Measurements from ENCODE around the gene LRRTM4. TPM values are rescaled to one million over a fixed set of nuclear protein-coding genes. Genes with fewer than 3 reads are reported as not detected.

The LRRTM4 gene
- total RNA-seq, 1 experiment from 2014 or later: 9.4 TPM

DNA sequence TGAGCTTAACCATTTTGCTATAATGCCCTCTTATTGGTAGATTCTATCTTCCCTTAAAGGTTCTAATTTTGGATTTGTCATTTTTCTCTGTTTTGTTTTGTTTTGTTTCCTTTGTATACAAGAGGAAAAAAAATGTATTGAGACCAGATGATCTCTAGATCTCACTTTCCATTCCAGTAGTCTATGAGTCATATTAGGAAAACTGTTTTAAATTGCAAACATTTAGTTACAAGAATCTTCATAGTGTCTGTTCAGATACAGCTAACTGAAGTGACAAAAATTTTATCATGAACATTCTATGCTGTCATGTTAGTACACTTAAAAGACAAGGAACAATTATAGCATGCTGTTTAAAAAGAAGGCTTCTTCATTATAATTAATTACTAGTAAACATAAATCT, 322.8 kb downstream of the LRRTM4 start:
- DNase-seq (ENCODE audit: low spot score): no peak
- ATAC-seq: no peak
- no peak overlapping the region for H3K27ac Mint-ChIP-seq
- TF ChIP-seq, protein P1, sequence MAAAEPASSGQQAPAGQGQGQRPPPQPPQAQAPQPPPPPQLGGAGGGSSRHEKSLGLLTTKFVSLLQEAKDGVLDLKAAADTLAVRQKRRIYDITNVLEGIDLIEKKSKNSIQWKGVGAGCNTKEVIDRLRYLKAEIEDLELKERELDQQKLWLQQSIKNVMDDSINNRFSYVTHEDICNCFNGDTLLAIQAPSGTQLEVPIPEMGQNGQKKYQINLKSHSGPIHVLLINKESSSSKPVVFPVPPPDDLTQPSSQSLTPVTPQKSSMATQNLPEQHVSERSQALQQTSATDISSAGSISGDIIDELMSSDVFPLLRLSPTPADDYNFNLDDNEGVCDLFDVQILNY (CRISPR knock-in tag; IDR thresholded peaks at IDR 0.05): no peak
- TF ChIP-seq FOXP1 (CRISPR knock-in tag; IDR thresholded peaks at IDR 0.05; ENCODE audit: borderline replicate concordance) (no peak), CREB1 (CRISPR knock-in tag; IDR thresholded peaks at IDR 0.05) (no peak), OVOL2 (CRISPR knock-in tag; IDR thresholded peaks at IDR 0.05; ENCODE audit: borderline replicate concordance) (no peak), ZNF671 (CRISPR knock-in tag; IDR thresholded peaks at IDR 0.05) (no peak), HMGA2 (CRISPR knock-in tag; IDR thresholded peaks at IDR 0.05) (no peak), ZNF232 (CRISPR knock-in tag; IDR thresholded peaks at IDR 0.05) (no peak), SMAD3 (CRISPR knock-in tag; IDR thresholded peaks at IDR 0.05; ENCODE audit: borderline replicate concordance) (no peak)
- TF ChIP-seq, protein P2, sequence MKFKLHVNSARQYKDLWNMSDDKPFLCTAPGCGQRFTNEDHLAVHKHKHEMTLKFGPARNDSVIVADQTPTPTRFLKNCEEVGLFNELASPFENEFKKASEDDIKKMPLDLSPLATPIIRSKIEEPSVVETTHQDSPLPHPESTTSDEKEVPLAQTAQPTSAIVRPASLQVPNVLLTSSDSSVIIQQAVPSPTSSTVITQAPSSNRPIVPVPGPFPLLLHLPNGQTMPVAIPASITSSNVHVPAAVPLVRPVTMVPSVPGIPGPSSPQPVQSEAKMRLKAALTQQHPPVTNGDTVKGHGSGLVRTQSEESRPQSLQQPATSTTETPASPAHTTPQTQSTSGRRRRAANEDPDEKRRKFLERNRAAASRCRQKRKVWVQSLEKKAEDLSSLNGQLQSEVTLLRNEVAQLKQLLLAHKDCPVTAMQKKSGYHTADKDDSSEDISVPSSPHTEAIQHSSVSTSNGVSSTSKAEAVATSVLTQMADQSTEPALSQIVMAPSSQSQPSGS (CRISPR knock-in tag; IDR thresholded peaks at IDR 0.05; ENCODE audit: borderline replicate concordance, low read depth): no peak
- TF ChIP-seq, protein P3, sequence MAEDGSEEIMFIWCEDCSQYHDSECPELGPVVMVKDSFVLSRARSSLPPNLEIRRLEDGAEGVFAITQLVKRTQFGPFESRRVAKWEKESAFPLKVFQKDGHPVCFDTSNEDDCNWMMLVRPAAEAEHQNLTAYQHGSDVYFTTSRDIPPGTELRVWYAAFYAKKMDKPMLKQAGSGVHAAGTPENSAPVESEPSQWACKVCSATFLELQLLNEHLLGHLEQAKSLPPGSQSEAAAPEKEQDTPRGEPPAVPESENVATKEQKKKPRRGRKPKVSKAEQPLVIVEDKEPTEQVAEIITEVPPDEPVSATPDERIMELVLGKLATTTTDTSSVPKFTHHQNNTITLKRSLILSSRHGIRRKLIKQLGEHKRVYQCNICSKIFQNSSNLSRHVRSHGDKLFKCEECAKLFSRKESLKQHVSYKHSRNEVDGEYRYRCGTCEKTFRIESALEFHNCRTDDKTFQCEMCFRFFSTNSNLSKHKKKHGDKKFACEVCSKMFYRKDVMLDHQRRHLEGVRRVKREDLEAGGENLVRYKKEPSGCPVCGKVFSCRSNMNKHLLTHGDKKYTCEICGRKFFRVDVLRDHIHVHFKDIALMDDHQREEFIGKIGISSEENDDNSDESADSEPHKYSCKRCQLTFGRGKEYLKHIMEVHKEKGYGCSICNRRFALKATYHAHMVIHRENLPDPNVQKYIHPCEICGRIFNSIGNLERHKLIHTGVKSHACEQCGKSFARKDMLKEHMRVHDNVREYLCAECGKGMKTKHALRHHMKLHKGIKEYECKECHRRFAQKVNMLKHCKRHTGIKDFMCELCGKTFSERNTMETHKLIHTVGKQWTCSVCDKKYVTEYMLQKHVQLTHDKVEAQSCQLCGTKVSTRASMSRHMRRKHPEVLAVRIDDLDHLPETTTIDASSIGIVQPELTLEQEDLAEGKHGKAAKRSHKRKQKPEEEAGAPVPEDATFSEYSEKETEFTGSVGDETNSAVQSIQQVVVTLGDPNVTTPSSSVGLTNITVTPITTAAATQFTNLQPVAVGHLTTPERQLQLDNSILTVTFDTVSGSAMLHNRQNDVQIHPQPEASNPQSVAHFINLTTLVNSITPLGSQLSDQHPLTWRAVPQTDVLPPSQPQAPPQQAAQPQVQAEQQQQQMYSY (CRISPR knock-in tag; IDR thresholded peaks at IDR 0.05): no peak
- TF ChIP-seq, protein P4, sequence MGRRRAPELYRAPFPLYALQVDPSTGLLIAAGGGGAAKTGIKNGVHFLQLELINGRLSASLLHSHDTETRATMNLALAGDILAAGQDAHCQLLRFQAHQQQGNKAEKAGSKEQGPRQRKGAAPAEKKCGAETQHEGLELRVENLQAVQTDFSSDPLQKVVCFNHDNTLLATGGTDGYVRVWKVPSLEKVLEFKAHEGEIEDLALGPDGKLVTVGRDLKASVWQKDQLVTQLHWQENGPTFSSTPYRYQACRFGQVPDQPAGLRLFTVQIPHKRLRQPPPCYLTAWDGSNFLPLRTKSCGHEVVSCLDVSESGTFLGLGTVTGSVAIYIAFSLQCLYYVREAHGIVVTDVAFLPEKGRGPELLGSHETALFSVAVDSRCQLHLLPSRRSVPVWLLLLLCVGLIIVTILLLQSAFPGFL (CRISPR knock-in tag; IDR thresholded peaks at IDR 0.05; ENCODE audit: borderline replicate concordance): no peak
- TF ChIP-seq, protein P5, sequence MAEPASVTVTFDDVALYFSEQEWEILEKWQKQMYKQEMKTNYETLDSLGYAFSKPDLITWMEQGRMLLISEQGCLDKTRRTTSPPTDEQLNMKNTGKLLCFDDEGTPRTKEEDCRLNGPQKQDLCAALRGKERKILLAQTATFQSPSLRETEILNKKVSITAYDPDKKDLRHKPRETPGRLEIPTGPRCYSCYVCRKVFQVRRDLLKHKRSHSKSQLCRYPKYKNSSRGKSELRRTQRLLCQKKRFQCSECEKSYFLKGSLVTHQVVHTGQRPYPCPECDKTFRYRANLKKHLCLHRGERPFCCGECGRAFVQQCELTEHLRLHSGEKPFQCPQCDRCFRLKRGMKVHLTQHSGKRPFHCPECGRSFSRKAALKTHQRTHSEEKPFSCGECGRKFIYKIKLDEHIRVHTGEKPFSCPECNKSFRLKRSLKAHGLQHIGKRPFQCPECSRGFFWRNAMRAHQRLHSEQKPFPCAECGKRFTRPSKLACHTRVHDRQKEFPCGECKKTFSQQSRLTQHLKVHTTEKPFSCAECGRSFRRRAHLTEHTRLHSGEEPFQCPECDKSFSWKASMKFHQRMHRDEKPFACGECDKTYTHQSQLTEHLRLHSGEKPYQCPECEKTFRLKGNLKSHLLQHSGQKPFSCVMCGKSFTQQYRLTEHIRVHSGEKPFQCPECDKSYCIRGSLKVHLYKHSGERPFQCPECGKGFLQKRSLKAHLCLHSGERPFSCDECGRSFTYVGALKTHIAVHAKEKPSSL (CRISPR knock-in tag; conservative IDR thresholded peaks at IDR 0.05): no peak
- TF ChIP-seq, protein P6, sequence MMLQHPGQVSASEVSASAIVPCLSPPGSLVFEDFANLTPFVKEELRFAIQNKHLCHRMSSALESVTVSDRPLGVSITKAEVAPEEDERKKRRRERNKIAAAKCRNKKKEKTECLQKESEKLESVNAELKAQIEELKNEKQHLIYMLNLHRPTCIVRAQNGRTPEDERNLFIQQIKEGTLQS (CRISPR knock-in tag; conservative IDR thresholded peaks at IDR 0.05): no peak
- ChIA-PET POLR2A (no interaction called here), CTCF (no interaction called here)
- H3K36me3 Mint-ChIP-seq: no peaks in the 10 kb centered on the region
- no peak overlapping the region for H3K4me3 Mint-ChIP-seq
- no peaks in the 10 kb centered on the region for H3K9me3 Mint-ChIP-seq
- H3K4me1 Mint-ChIP-seq: no peaks in the 10 kb centered on the region
- no peaks in the 10 kb centered on the region for H3K27me3 Mint-ChIP-seq (ENCODE audit: low read depth)

DNA sequence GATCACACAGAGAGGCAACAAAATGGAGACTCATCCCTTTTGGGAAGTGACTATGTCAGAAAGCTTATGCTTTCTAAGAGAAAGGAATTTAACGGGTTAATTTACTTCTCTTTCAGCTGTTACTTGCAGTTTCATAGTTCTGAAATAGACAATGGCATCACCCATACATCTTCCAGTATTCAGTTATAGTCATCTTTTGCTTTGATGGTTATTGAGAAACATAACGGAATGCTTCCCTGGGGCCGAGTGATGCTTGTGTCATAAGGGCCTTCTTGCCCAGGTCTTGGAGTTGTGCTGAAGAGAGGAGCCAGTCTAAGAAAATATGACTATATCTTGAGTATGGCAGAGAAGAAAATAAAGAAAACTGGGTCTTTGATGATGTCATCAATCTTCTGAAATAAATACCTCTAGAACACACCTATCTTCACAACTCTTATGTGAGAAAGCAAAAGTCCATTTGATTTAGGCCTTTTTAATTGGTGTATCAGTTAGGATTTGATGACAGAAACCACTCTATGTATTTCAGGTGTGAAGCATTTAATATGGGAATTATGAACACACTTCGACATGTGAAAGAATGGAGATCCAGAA, 328.2 kb downstream of the LRRTM4 start:
- DNase-seq (ENCODE audit: low spot score) (no peak), ATAC-seq (no peak)
- H3K36me3 Mint-ChIP-seq: no peaks in the 10 kb centered on the region
- no peak overlapping the region for H3K27ac Mint-ChIP-seq
- H3K4me1 Mint-ChIP-seq: no peaks in the 10 kb centered on the region
- ChIA-PET CTCF (no interaction called here), POLR2A (no interaction called here)
- H3K4me3 Mint-ChIP-seq: no peak overlapping the region
- no peaks in the 10 kb centered on the region for H3K27me3 Mint-ChIP-seq (ENCODE audit: low read depth)
- H3K9me3 Mint-ChIP-seq: no peaks in the 10 kb centered on the region
- TF ChIP-seq, protein P7, sequence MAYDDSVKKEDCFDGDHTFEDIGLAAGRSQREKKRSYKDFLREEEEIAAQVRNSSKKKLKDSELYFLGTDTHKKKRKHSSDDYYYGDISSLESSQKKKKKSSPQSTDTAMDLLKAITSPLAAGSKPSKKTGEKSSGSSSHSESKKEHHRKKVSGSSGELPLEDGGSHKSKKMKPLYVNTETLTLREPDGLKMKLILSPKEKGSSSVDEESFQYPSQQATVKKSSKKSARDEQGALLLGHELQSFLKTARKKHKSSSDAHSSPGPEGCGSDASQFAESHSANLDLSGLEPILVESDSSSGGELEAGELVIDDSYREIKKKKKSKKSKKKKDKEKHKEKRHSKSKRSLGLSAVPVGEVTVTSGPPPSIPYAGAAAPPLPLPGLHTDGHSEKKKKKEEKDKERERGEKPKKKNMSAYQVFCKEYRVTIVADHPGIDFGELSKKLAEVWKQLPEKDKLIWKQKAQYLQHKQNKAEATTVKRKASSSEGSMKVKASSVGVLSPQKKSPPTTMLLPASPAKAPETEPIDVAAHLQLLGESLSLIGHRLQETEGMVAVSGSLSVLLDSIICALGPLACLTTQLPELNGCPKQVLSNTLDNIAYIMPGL (CRISPR knock-in tag; IDR thresholded peaks at IDR 0.05): no peak
- TF ChIP-seq ZNF317 (CRISPR knock-in tag; IDR thresholded peaks at IDR 0.05; ENCODE audit: borderline replicate concordance, low read depth) (no peak), NR1H2 (CRISPR knock-in tag; IDR thresholded peaks at IDR 0.05) (no peak), ZNF423 (CRISPR knock-in tag; IDR thresholded peaks at IDR 0.05) (no peak), OVOL2 (CRISPR knock-in tag; IDR thresholded peaks at IDR 0.05; ENCODE audit: borderline replicate concordance) (no peak), ESRRA (CRISPR knock-in tag; IDR thresholded peaks at IDR 0.05; ENCODE audit: borderline replicate concordance) (no peak), NFE2L1 (CRISPR knock-in tag; IDR thresholded peaks at IDR 0.05) (no peak), ETV6 (CRISPR knock-in tag; IDR thresholded peaks at IDR 0.05) (no peak)
- TF ChIP-seq, protein P8, sequence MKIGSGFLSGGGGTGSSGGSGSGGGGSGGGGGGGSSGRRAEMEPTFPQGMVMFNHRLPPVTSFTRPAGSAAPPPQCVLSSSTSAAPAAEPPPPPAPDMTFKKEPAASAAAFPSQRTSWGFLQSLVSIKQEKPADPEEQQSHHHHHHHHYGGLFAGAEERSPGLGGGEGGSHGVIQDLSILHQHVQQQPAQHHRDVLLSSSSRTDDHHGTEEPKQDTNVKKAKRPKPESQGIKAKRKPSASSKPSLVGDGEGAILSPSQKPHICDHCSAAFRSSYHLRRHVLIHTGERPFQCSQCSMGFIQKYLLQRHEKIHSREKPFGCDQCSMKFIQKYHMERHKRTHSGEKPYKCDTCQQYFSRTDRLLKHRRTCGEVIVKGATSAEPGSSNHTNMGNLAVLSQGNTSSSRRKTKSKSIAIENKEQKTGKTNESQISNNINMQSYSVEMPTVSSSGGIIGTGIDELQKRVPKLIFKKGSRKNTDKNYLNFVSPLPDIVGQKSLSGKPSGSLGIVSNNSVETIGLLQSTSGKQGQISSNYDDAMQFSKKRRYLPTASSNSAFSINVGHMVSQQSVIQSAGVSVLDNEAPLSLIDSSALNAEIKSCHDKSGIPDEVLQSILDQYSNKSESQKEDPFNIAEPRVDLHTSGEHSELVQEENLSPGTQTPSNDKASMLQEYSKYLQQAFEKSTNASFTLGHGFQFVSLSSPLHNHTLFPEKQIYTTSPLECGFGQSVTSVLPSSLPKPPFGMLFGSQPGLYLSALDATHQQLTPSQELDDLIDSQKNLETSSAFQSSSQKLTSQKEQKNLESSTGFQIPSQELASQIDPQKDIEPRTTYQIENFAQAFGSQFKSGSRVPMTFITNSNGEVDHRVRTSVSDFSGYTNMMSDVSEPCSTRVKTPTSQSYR (CRISPR knock-in tag; IDR thresholded peaks at IDR 0.05): no peak

Measured in WTC11 (cell line).